ENCODE results near the gene C1orf226. TPM values are rescaled to one million over a fixed set of nuclear protein-coding genes. Genes with fewer than 3 reads are reported as not detected.

The C1orf226 gene
- 0.14 TPM for total RNA-seq
- polyA plus RNA-seq, result 1.1 TPM
- long read RNA-seq, donor 1, result 0 reads
- long read RNA-seq, donor 2, result 0 reads
- long read RNA-seq, donor 3, result 0 reads
- long read RNA-seq, donor 4, result 0 reads
- long read RNA-seq, donor 5, result 0 reads
- long read RNA-seq, donor 6, result 0 reads
- long read RNA-seq, donor 7, result 0 reads
- long read RNA-seq, donor 8, result 0 reads
- long read RNA-seq, donor 9, result 0 reads
- long read RNA-seq, donor 10, result 0 reads

- WGBS, result 84% methylated on average over 3 of the region's 3 CpGs
- Histone ChIP-seq H3K4me3 (ENCODE audit: low read length in 2 of 2) (no peak within 1 kb of the TSS), H3K27me3 (ENCODE audit: control insufficient read depth in 2 of 2, insufficient read depth in 1 of 2, low read length in 1 of 2) (no peaks in the 10 kb centered on the region), H3K4me1 (ENCODE audit: control insufficient read depth in 2 of 2, insufficient read depth in 2 of 2, low read length in 2 of 2) (no peaks in the 10 kb centered on the region), H3K9me3 (ENCODE audit: control insufficient read depth in 2 of 2, insufficient read depth in 1 of 2, low read length in 1 of 2) (no peaks in the 10 kb centered on the region), H3K36me3 (ENCODE audit: control insufficient read depth in 2 of 2, insufficient read depth in 2 of 2, low read length in 1 of 2) (no peaks in the 10 kb centered on the region), H3K27ac (ENCODE audit: low read depth in 1 of 2, low read length in 1 of 2) (no peak within 1 kb of the TSS)
- no peak for DNase-seq (ENCODE audit: low read depth in 6 of 9, low spot score in 9 of 9)
Observed at GRCh38 chr1:162381383-162381782, at the start of gene C1orf226. Gene C1orf226 (plus strand): TSS chr1:162381728. CDS start chr1:162381902, 174 bp downstream.

GRCh38 chr1:162333991-162334390 is 47.5 kb upstream of the C1orf226 start:
- Histone ChIP-seq H3K36me3 (ENCODE audit: control insufficient read depth in 2 of 2, insufficient read depth in 2 of 2, low read length in 1 of 2) (no peaks in the 10 kb centered on the region), H3K27me3 (ENCODE audit: control insufficient read depth in 2 of 2, insufficient read depth in 1 of 2, low read length in 1 of 2) (no peaks in the 10 kb centered on the region), H3K27ac (ENCODE audit: low read depth in 1 of 2, low read length in 1 of 2) (no peak overlapping the region), H3K4me3 (ENCODE audit: low read length in 2 of 2) (no peak overlapping the region), H3K4me1 (ENCODE audit: control insufficient read depth in 2 of 2, insufficient read depth in 2 of 2, low read length in 2 of 2) (no peaks in the 10 kb centered on the region), H3K9me3 (ENCODE audit: control insufficient read depth in 2 of 2, insufficient read depth in 1 of 2, low read length in 1 of 2) (no peaks in the 10 kb centered on the region)
- no peak for DNase-seq (ENCODE audit: low read depth in 6 of 9, low spot score in 9 of 9)

- no peak for DNase-seq (ENCODE audit: low read depth in 6 of 9, low spot score in 9 of 9)
- H3K27me3 ChIP-seq (ENCODE audit: control insufficient read depth in 2 of 2, insufficient read depth in 1 of 2, low read length in 1 of 2), result no peaks in the 10 kb centered on the region
- no peaks in the 10 kb centered on the region for H3K9me3 ChIP-seq (ENCODE audit: control insufficient read depth in 2 of 2, insufficient read depth in 1 of 2, low read length in 1 of 2)
- WGBS, result 85% methylated on average over 5 of the region's 5 CpGs
- no peaks in the 10 kb centered on the region for H3K4me1 ChIP-seq (ENCODE audit: control insufficient read depth in 2 of 2, insufficient read depth in 2 of 2, low read length in 2 of 2)
- no peak overlapping the region for H3K4me3 ChIP-seq (ENCODE audit: low read length in 2 of 2)
- no peaks in the 10 kb centered on the region for H3K36me3 ChIP-seq (ENCODE audit: control insufficient read depth in 2 of 2, insufficient read depth in 2 of 2, low read length in 1 of 2)
- H3K27ac ChIP-seq (ENCODE audit: low read depth in 1 of 2, low read length in 1 of 2), result no peak overlapping the region
Observed at GRCh38 chr1:162335126-162335525, 46.4 kb upstream of the C1orf226 start.

- Histone ChIP-seq H3K36me3 (ENCODE audit: control insufficient read depth in 2 of 2, insufficient read depth in 2 of 2, low read length in 1 of 2) (no peaks in the 10 kb centered on the region), H3K27me3 (ENCODE audit: control insufficient read depth in 2 of 2, insufficient read depth in 1 of 2, low read length in 1 of 2) (no peaks in the 10 kb centered on the region), H3K4me3 (ENCODE audit: low read length in 2 of 2) (no peak overlapping the region), H3K9me3 (ENCODE audit: control insufficient read depth in 2 of 2, insufficient read depth in 1 of 2, low read length in 1 of 2) (no peaks in the 10 kb centered on the region), H3K27ac (ENCODE audit: low read depth in 1 of 2, low read length in 1 of 2) (no peak overlapping the region), H3K4me1 (ENCODE audit: control insufficient read depth in 2 of 2, insufficient read depth in 2 of 2, low read length in 2 of 2) (no peaks in the 10 kb centered on the region)
- WGBS, result 96% methylated on average over 7 of the region's 7 CpGs
- DNase-seq (ENCODE audit: low read depth in 6 of 9, low spot score in 9 of 9), result no peak
Observed at GRCh38 chr1:162336621-162337285, 44.8 kb upstream of the C1orf226 start.

GRCh38 chr1:162342452-162342983 is 39.0 kb upstream of the C1orf226 start:
- H3K27me3 ChIP-seq (ENCODE audit: control insufficient read depth in 2 of 2, insufficient read depth in 1 of 2, low read length in 1 of 2), result no peaks in the 10 kb centered on the region
- no peak overlapping the region for H3K4me3 ChIP-seq (ENCODE audit: low read length in 2 of 2)
- 94% methylated on average over 1 of the region's 1 CpG for WGBS

GRCh38 chr1:162343470-162343869 is 38.1 kb upstream of the C1orf226 start:
- no peaks in the 10 kb centered on the region for H3K27me3 ChIP-seq (ENCODE audit: control insufficient read depth in 2 of 2, insufficient read depth in 1 of 2, low read length in 1 of 2)
- H3K36me3 ChIP-seq (ENCODE audit: control insufficient read depth in 2 of 2, insufficient read depth in 2 of 2, low read length in 1 of 2), result no peaks in the 10 kb centered on the region
- H3K4me3 ChIP-seq (ENCODE audit: low read length in 2 of 2), result no peak overlapping the region
- WGBS, result 81% methylated on average over 5 of the region's 5 CpGs
- H3K9me3 ChIP-seq (ENCODE audit: control insufficient read depth in 2 of 2, insufficient read depth in 1 of 2, low read length in 1 of 2), result no peaks in the 10 kb centered on the region
- no peak for DNase-seq (ENCODE audit: low read depth in 6 of 9, low spot score in 9 of 9)
- no peak overlapping the region for H3K27ac ChIP-seq (ENCODE audit: low read depth in 1 of 2, low read length in 1 of 2)
- H3K4me1 ChIP-seq (ENCODE audit: control insufficient read depth in 2 of 2, insufficient read depth in 2 of 2, low read length in 2 of 2), result no peaks in the 10 kb centered on the region

More at GRCh38 chr1:162342452-162342983, 39.0 kb upstream of the C1orf226 start:
- Histone ChIP-seq H3K36me3 (ENCODE audit: control insufficient read depth in 2 of 2, insufficient read depth in 2 of 2, low read length in 1 of 2) (no peaks in the 10 kb centered on the region), H3K27ac (ENCODE audit: low read depth in 1 of 2, low read length in 1 of 2) (no peak overlapping the region), H3K4me1 (ENCODE audit: control insufficient read depth in 2 of 2, insufficient read depth in 2 of 2, low read length in 2 of 2) (no peaks in the 10 kb centered on the region), H3K9me3 (ENCODE audit: control insufficient read depth in 2 of 2, insufficient read depth in 1 of 2, low read length in 1 of 2) (no peaks in the 10 kb centered on the region)
- DNase-seq (ENCODE audit: low read depth in 6 of 9, low spot score in 9 of 9), result no peak

GRCh38 chr1:162347281-162347680 is 34.2 kb upstream of the C1orf226 start:
- Histone ChIP-seq H3K27me3 (ENCODE audit: control insufficient read depth in 2 of 2, insufficient read depth in 1 of 2, low read length in 1 of 2) (no peaks in the 10 kb centered on the region), H3K36me3 (ENCODE audit: control insufficient read depth in 2 of 2, insufficient read depth in 2 of 2, low read length in 1 of 2) (no peaks in the 10 kb centered on the region), H3K9me3 (ENCODE audit: control insufficient read depth in 2 of 2, insufficient read depth in 1 of 2, low read length in 1 of 2) (no peaks in the 10 kb centered on the region), H3K4me3 (ENCODE audit: low read length in 2 of 2) (no peak overlapping the region), H3K27ac (ENCODE audit: low read depth in 1 of 2, low read length in 1 of 2) (no peak overlapping the region), H3K4me1 (ENCODE audit: control insufficient read depth in 2 of 2, insufficient read depth in 2 of 2, low read length in 2 of 2) (no peaks in the 10 kb centered on the region)
- DNase-seq (ENCODE audit: low read depth in 6 of 9, low spot score in 9 of 9), result no peak
- WGBS, result 67% methylated on average over 3 of the region's 3 CpGs

GRCh38 chr1:162349635-162350330 is 31.7 kb upstream of the C1orf226 start:
- Histone ChIP-seq H3K27me3 (ENCODE audit: control insufficient read depth in 2 of 2, insufficient read depth in 1 of 2, low read length in 1 of 2) (no peaks in the 10 kb centered on the region), H3K9me3 (ENCODE audit: control insufficient read depth in 2 of 2, insufficient read depth in 1 of 2, low read length in 1 of 2) (no peaks in the 10 kb centered on the region), H3K27ac (ENCODE audit: low read depth in 1 of 2, low read length in 1 of 2) (no peak overlapping the region), H3K4me3 (ENCODE audit: low read length in 2 of 2) (no peak overlapping the region), H3K36me3 (ENCODE audit: control insufficient read depth in 2 of 2, insufficient read depth in 2 of 2, low read length in 1 of 2) (no peaks in the 10 kb centered on the region), H3K4me1 (ENCODE audit: control insufficient read depth in 2 of 2, insufficient read depth in 2 of 2, low read length in 2 of 2) (no peaks in the 10 kb centered on the region)
- 76% methylated on average over 11 of the region's 11 CpGs for WGBS
- no peak for DNase-seq (ENCODE audit: low read depth in 6 of 9, low spot score in 9 of 9)

GRCh38 chr1:162351246-162351842 is 30.2 kb upstream of the C1orf226 start:
- Histone ChIP-seq H3K36me3 (ENCODE audit: control insufficient read depth in 2 of 2, insufficient read depth in 2 of 2, low read length in 1 of 2) (no peaks in the 10 kb centered on the region), H3K27me3 (ENCODE audit: control insufficient read depth in 2 of 2, insufficient read depth in 1 of 2, low read length in 1 of 2) (no peaks in the 10 kb centered on the region), H3K4me3 (ENCODE audit: low read length in 2 of 2) (no peak overlapping the region), H3K27ac (ENCODE audit: low read depth in 1 of 2, low read length in 1 of 2) (no peak overlapping the region), H3K9me3 (ENCODE audit: control insufficient read depth in 2 of 2, insufficient read depth in 1 of 2, low read length in 1 of 2) (no peaks in the 10 kb centered on the region), H3K4me1 (ENCODE audit: control insufficient read depth in 2 of 2, insufficient read depth in 2 of 2, low read length in 2 of 2) (no peaks in the 10 kb centered on the region)
- no peak for DNase-seq (ENCODE audit: low read depth in 6 of 9, low spot score in 9 of 9)
- 91% methylated on average over 6 of the region's 6 CpGs for WGBS

Data from thymus (tissue), 14 donors.